CD4-positive, alpha-beta T cell treated with Interleukin-6 for 4 hours (primary cell): Measurements from ENCODE around the gene PAOX.

Experiments used
- DNase-seq: peaks from one replicate; pipeline ENCODE4 v3.0.0-alpha.2; 2020; ENCODE audit warnings: mixed read lengths

The PAOX gene

DNA sequence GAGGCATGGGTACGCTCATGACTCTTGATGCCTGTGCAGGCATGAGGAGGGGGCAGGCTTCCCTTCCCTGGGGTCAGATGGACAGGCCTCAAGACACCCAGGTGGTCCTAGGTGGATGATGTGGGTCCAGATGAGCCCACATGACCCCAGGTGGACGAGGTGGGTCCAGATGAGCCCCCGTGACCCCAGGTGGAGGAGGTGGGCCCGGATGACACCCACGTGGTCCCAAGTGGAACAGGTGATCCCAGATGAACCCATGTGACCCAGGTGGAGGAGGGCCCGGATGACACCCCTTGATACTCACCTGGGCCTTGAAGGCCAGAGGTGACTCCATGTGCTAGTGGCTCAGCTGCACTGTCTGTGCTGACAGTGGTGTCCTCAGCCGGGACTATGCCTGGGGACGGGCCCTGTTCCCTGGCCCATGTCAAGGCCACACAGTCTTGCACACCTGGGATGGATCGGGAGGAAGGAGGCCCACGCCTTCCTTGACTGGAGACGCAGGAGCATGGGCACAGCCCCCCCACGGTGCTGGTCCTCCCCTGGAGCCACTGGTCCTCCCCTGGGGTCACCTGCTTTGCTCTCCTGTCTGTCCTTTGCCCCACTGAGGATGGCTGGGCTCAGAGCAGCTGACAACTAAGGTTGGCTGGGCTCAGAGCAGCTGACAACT lies 28.6 kb upstream of the PAOX start:
- DNase-seq, result no peak

DNA sequence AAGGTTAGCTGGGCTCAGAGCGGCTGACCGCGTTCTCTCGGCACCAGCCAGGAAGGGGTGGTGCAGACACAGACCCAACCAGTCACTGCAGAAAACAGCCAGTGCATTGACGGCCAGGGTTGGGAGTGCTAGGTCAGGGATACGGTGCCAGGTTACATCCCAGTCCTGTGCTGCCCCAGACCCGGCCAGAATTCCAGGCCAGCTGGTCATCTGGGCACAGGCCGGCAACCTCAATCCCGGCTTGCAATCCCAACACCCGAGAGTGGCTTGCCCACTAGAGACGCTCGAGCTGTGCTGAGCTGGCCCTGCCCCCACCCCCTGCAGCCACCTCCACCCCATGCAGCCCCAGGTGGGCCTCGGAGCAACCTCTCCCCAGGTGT lies 28.1 kb upstream of the PAOX start:
- DNase-seq, result no peak

DNA sequence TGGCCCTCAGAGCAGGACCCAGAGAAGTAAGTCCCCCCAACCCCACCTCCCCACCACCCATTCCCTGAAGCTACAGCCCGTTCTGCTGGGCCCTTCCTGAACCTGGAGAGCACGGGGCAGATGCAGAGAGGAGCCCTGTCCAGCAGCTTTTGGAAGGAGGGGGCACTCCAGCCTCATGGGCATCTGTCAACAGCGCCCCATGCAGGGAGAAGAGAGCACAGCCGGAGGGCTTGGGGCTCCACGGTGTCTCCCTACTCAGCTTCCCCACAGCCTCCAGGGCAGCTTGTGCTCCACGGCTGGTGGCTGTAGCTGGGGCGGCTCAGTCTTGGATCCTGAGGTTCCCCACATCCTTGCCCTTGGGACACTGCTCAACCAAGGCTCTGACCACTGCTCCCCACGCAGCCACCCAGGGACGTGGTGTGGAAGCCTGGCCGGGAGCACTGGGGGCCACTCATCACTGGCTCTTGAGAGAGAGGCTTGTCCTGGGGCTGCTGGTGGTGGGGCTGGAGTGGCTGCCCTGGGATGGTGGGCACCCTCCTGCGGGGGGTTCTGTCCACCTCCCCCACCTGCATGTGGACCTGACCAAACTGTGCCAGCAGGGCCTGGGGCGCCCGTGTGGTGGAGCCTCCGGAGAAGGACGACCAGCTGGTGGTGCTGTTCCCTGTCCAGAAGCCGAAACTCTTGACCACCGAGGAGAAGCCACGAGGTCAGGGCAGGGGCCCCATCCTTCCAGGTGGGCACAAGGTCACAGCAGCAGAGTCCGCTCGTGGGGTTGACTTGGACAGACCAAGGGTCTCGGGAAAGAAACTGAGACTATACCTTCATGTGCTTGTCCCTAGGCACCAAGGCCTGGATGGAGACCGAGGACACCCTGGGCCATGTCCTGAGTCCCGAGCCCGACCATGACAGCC lies 27.4 kb upstream of the PAOX start:
- DNase-seq, result no peak

DNA sequence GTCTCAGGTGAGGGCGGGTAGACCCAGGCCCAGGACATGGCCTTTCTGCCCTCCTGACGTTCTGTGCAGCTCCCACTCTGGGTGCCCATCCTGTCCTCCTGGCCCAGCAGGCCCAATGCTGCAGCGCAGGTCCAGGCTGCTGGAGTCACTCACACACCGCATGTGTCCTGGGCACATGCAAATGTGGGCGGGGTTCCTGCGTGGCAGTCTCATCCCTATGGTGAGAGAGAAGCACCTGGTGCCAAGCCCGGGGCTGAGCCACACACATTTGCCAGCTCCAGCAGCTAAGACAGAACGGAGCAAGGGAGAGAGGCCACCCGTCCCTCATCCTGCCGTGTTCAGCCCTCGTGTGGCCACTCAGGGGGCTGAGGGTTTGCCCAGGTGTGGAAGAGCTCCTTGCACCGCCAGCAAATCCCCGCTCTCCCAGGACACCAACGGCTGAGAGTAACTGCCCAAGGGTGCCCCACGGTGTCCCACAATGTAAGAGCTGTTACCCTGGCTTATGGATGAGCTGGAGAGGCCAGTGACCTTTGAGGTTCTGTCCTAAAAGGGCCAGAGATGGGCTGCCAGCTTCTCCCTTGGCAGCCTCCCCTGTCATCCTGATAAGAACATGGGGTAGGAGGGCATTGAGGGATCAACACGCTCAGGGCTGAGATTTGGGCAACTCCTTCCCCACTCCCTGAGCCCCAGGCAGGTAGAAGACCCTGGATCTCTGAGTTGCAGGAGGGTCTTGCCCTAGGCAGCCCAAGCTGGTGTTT lies 25.7 kb upstream of the PAOX start:
- DNase-seq, result no peak

DNA sequence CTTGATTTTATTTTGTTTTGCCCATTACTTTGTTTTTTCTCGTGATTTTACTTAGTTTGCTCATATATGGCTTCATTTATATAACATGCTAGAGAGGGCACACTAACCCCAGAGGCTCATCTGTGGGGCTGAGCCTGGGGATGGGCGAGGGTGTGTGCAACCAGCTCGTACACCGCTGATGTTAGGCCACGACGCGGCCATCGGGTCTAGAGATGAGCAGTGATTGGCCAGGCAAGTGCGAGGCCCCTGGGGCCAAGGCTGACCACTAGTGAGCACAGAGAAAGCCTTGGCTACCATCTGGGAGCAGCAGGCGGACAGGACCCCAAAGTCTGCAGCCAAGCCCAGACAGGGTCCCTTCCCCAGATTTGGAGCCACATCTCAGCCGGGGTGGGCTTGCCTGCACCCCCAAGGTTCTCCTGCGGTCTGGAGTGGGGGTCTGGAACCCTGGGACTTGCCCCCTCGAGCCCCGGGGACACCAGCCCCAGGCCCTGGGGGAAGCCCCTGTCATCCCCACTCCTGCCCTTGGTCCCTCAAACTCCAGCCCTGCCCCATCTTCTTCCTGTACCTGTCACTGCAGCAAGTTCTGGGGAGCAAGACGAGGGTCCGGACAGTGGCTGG lies 25.0 kb upstream of the PAOX start:
- DNase-seq, result no peak

DNA sequence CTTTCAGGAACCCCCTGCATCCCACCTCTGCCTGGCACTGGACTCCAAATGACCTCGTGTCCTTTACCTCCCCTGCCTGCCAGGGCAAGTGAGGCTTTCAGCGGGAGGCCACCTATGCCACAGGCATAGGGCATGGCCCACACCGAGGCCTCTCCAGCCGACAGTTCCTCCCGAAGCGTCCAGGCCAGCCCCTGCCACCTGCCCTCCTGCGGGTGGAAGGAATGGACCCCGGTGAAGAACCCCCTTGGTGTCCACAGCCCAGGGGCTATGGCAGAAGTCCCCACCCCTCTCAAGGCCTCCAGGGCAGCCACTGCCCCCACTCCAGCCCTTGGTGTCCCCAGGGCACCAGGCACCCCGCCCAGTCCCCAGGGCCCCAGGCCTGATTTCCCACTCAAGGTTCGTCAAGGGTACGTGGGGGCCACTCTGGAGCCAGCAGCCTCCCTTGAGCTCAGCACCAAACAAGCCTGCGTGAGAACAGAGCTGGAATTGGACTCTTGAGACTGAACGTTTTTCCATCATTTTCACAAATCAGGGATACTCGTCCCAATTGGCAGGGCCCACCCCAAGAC lies 24.3 kb upstream of the PAOX start:
- DNase-seq, result no peak

DNA sequence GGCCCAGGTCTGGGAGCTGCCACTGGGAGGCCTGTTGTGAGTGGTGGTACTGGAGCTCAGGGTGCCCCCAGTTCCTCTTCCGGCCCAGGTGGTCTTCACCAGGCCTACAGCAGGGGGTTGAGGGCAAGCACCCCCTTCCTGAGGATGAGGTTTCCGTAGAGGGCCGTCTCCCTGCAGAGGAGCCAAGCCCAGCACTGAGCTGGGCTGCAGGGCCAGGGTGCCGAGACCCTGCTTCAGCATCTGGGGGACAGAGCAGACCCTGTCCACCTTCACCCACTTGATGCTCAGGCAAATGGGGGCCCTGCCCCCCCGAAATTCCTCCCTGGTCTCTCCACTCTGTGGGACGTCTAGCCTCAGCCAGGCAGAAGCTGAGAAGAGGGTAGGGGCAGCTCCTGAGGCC lies 23.8 kb upstream of the PAOX start:
- DNase-seq, result no peak

DNA sequence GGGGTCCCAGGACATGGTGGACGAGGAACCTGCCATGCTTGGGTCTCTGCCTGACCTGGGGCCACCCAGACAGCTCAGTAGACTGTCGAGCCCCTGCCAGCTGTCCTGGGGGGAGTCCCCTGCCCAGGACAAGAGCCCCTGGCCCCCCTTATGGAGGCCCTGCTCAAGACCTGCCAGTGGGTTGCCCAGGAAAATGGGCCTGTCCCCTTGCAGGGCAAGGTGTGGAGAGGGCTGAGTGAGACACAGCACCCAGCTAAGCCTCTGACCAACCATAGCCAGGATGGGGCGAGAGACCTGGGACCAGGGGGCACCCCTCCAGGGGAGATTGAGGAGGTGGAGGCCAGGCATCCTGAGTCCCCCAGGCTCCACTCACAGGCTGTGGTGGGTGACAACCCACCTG lies 23.1 kb upstream of the PAOX start:
- no peak for DNase-seq

DNA sequence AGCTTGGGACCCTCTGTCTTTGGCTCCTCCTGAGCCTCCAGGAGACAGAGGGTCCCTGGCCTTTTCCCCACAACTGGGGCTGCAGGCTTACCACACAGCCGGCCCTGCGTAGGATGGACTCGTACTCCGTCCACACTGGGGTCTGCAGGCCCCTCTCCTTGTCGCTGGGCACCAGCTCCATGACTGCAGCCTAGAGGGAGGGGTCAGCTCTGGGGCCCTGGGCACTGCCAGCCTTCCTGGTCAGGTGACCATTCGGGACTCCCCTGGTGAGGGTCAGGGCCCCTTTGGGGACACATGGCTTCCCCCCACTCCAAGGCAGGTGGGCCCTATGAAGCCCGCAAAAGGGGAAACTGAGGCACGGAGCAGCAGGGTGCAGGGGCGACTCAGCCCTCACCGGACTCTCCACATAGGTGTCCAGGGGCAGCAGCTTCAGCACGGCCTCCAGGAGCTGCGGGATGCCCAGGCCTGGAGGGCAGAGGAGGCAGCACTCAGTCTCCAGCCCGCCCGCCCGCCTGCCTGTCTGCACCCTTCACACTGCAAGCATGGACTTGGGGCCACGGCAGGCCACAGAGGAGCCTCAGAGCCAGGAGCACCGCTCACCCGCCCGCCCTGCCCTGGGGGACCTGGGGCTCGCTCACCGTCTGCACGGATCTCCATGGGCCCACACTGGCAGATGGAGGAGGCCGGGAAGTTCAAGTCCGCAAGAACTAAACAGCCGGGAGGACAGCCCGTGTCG lies 22.3 kb upstream of the PAOX start:
- DNase-seq, result no peak

DNA sequence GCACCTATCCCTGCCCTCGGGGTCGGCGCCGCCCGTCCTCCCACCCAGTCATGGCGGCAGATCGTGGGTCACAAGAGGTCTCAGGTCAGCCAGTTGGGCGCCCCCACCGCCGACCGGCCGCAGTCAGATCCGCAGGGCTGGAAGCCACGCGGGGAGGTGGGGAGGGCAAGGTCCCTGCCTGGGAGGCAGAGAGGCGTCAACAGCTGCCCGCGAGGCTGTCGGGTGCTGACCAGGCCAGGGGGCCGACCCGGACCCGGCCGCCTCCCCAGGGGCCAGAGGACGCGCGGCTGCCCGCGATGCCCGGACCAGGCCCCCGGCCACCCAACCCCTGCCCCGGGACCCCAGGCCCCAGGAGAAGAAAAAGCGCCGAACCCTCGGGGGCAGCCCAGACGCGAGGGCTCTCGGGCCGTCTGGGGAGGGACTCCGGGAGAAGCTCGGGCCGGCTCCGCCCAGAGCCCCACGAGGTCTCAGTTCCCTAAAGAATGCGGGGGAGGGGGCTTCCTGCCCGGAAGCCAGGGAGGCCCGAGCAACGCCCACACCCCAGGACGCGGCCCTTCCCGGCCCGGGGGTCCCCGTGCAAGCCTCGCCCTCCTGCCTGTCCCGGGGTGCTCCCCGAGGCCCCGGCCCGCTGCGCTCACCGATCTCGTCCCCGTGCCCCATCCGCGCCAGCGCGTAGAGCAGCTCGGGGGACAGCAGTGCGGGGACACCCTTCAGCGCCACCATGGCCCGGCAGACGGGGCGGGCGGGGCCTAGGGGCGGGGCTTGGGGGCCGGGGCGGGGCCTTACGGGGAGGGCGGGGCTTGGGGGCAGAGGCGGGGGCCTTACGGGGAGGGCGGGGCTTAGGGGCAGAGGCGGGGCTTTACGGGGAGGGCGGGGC lies 21.5 kb upstream of the PAOX start, which contains the start of gene FUOM:
Gene FUOM, minus strand, starts transcription at position 735 of the 877 bp plus-strand sequence. Its CDS starts 12 bp downstream, at position 723.
- DNase-seq, result peak; percentile 70

DNA sequence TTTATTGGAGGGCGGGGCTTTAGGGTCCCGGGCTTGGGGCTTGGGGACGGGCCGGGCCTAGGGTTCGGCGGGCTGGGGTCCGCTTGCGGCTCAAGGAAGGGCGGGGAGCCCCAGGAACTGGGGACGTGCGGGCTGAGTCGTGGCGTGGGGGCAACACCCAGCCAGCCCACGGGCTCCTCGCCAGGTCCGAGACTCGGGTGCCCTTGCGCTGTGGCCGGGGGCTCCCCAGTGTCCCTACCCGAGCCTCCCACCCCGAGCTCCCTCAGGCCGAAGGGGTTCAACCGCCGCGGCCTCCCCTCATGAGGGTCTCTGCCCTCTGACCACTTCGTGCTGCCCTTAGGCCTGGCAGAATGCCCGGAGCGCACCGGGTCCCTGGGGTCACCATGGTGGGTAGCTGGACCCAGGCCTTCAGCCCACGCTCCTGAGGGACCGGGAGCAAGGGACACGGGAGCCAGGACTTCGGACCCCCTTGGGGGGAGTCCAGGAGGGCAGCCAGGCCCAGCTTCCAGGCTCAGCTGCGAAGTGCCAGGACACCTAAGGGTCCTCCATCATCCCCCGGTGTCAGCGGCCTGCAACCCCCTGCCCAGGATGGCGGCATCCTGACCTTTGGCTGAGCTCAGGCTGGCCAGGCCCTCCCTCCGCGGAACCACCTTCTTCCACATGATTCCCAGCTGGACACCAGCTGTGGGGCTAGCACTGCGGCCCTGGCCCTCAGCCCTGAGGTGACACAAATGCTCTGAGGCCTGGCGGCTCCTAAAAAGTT lies 20.7 kb upstream of the PAOX start:
- DNase-seq, result no peak

DNA sequence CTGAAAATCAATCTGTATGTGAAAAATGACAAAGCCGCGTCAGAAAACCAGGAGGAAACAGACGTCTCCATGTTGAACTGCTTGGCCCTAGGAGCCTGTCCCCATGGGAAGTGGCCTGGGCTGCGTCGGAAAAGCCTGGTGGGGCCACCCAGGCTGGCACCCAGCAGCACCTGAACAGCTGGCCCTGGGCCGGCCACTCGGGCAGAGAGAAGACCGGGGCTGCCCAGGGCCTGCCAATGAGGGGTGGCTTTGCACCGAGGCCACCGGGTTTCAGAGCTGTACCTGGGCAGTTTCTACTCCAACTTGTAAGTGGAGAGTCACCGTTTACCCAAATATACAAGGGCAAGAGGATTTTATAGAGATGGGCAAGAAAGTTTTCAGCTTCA lies 20.1 kb upstream of the PAOX start:
- no peak for DNase-seq

DNA sequence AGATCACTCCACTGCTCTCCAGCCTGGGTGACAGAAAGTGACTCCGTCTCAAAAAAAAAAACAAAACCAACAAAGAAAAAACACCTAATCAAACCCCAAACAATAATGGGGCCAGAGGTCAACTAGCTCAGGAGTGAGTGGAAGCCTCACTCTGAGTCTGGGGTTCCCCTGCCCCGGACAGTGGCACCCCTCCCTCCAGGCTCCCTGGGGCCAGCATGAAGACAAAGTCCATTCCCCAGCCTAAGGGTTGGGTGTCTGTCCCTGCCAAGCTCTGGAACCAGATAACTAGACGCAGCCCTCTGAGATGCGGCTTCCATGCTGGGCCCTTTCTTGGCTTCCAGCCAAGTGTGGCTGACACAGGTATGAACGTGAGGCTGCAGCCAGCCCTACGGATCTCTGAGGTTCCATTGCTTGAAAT lies 19.5 kb upstream of the PAOX start:
- DNase-seq, result peak; percentile 58

DNA sequence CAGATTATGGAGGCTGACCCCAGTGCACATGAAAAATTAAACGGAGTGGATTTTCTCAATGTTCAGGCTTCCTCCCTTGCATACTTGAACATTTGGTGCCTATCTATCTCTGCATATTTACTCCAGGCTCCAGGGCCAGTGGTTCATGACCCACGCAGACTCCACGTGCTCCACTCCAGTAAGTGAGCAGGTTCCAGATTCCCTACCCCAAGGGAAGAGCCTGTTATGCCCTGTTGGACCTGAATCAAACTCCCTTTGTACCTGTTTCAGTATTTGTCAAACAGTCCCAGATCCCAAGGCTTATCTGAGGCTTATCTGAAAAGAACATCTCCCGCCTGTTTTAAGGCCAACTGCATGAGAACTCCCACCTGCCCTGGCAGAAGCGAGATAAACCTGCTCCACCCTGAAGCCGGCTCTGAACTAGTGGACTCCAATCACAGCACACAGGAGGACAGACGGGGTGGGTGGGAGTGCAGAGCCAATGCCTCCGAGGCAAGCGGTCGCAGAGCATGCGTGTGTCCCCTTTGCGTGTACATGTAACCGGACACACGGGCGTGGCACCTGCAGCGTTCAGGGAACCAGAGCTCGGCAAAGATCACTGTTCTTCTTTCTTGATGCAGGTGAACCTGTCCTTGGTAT lies 19.0 kb upstream of the PAOX start:
- DNase-seq, result no peak

DNA sequence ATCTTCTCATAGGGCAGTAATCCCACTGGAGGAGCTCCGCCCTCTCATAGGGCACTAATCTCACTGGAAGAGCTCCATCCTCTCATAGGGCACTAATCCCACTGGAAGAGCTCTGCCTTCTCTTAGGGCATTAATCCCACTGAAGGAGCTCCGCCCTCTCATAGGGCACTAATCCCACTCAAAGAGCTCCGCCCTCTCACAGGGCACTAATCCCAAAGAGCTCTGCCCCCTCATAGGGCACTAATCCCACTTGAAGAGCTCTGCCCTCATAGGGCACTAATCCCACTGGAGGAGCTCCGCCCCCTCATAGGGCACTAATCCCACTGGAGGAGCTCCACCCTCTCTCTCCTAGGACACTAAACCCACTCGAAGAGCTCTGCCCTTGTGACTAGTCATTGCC lies 17.8 kb upstream of the PAOX start:
- no peak for DNase-seq

DNA sequence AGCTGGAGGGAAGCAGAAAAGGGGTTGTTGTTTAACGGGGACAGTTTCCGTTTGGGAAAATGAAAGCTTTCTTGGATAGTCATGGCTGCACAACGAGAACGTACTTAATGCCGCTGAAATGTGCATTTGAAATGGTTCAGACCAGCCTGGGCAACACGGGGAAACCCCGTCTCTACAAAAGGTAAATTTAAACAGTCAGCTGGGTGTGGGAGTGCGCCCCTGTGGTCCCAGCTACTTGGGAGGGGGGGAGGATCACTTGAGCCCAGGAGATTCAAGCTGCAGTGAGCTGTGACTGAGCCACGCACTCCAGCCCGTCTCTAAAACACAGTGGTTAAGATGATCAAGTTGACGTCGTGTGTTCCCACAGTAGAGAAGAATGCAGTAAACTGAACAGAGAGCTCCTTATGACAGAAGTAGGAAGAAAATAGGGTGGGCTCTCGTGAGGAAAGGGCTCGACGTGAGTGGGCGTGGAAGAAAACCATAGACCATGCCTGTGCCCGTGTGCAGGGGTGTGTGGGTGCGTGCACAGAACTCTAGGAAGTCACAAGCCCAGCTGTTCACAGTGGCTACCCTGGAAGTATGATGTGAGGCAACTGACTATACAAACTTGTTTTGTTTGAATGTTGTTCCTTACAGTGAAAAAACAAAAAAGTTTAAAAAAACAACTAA lies 17.2 kb upstream of the PAOX start:
- DNase-seq, result no peak

DNA sequence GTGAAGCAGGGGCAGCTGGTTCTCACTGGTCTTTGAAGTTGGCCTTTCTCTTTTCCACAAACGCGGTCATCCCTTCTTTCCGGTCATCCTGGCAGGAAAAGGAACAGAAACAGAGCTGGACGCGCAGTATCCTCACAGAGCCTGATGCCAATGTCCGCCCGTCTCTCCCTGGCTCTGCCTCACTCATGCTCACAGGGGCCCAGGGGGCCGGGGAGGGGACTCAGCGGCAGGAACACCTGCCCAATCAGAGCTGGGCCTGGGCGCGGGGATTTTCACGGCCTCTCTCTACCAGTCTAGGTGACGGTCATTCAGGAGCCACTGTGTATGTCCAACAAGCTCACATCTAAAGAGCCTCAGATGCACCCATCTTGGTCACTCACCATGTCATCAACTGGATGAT lies 16.2 kb upstream of the PAOX start:
- no peak for DNase-seq

DNA sequence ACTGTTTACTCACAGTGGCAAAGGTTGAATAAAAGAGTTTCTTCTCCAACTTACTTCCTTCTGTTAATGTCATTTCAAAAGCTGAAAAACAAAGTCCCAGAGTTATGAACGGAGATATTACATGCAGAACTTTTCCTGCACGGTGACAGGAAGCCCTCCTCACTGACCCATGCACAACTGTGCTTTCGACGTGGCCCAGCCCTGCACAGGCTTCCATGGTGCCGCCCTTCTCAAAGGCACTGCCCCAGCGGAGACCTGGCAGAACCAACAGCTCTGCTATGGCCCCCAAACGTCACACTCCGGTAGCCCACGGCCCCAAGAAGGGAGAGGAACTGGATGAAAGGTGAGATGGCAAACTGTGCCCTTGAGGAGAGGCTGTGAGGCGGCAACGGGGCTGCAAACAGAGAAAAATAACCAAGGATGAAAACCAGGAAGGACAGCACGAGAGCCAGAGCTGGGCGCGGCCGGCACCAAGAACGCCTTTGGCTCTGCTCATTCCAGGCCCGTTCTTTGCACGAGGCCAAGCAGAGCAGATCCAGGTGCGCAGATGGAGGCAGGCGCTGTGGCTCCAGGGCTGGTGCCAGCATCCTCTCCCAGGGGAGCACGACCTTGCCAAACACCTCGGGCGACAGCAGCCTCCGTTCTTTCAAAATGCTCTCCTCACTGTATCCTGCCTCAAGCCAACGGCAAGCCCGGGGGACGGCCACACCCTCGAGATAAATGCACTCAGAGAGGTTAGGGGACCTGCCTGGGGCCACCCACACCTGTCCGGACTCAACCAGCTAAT lies 14.2 kb upstream of the PAOX start:
- DNase-seq, result no peak
